ENCODE results near the gene CFHR5.
"Not testable (repeated sequence)": the region's sequence is repeated elsewhere in the genome, so short reads cannot be mapped to it uniquely, and the experiment has no call there.

CFHR5 gene

DNA sequence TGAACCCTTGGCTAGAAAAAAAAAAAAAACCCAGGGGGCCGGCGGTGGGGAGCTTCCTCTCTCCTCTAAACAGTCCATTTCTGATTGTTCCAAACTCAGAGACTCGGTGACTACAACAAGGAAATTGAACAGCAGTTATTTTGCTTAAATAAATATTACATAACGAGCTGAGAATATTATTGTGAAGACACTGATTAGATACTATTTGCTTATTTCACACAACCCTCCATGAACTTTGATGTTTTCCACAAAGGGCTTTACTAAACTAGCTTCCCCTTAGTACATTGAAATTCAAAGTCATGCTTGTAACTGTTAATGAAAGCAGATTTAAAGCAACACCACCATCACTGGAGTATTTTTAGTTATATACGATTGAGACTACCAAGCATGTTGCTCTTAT lies at the start of gene CFHR5:
Gene CFHR5, plus strand, starts transcription at position 279 of the 400 bp plus-strand sequence. Its CDS starts 109 bp downstream, at position 388.
- H3K4me1 ChIP-seq (ENCODE audit: control insufficient read depth in 1 of 2, insufficient read depth in 1 of 2, low read depth in 1 of 2, low read length in 1 of 2): no peaks in the 10 kb centered on the region
- no peaks in the 10 kb centered on the region for H3K9me3 ChIP-seq
- no peak within 1 kb of the TSS for H3K4me3 ChIP-seq (ENCODE audit: low read depth in 1 of 2, low read length in 1 of 2)
- H3K36me3 ChIP-seq: no peaks in the 10 kb centered on the region
- TF ChIP-seq CTCF (IDR thresholded peaks at IDR 0.05): no peak
- H3K27me3 ChIP-seq: no peaks in the 10 kb centered on the region
- H3K27ac ChIP-seq: no peak within 1 kb of the TSS

- not testable (repeated sequence) for H3K4me1 ChIP-seq (ENCODE audit: control insufficient read depth in 1 of 2, insufficient read depth in 1 of 2, low read depth in 1 of 2, low read length in 1 of 2); H3K27ac ChIP-seq; H3K9me3 ChIP-seq; H3K36me3 ChIP-seq; H3K4me3 ChIP-seq (ENCODE audit: low read depth in 1 of 2, low read length in 1 of 2); H3K27me3 ChIP-seq
Observed at GRCh38 chr1:196932853-196933252, 44.5 kb upstream of the CFHR5 start.

DNA sequence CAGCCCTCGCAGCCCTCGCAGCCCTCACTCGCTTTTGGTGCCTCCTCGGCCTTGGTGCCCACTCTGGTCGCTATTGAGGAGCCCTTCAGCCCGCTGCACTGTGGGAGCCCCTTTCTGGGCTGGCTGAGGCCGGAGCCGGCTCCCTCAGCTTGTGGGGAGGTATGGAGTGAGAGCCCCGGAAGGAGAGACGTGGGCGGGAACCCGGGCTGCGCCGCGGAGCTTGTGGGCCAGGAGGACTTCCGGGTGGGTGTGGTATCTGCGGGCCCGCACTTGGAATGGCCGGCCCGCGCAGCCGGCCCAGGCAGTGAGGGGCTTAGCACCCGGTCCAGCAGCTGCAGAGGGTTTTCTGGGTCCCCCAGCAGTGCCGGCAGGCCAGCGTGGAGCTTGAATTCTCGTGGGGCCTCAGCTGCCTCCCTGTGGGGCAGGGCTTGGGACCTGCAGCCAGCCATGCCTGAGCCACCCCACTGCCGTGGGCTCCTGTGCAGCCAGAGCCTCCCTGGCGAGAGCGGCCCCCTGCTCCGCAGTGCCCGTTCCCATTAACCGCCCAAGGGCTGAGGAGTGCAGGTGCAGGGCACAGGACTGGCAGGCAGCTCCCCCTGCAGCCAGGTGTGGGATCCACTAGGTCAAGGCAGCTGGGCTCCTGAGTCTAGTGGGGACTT lies 43.7 kb upstream of the CFHR5 start:
- Histone ChIP-seq H3K27me3 (no peaks in the 10 kb centered on the region), H3K36me3 (no peaks in the 10 kb centered on the region), H3K9me3 (no peaks in the 10 kb centered on the region), H3K27ac (no peak overlapping the region), H3K4me1 (ENCODE audit: control insufficient read depth in 1 of 2, insufficient read depth in 1 of 2, low read depth in 1 of 2, low read length in 1 of 2) (no peaks in the 10 kb centered on the region), H3K4me3 (ENCODE audit: low read depth in 1 of 2, low read length in 1 of 2) (no peak overlapping the region)
- no peak for TF ChIP-seq CTCF (IDR thresholded peaks at IDR 0.05)

- not testable (repeated sequence) for H3K4me3 ChIP-seq (ENCODE audit: low read depth in 1 of 2, low read length in 1 of 2); H3K9me3 ChIP-seq; H3K4me1 ChIP-seq (ENCODE audit: control insufficient read depth in 1 of 2, insufficient read depth in 1 of 2, low read depth in 1 of 2, low read length in 1 of 2); H3K27me3 ChIP-seq; H3K27ac ChIP-seq; H3K36me3 ChIP-seq
Observed at GRCh38 chr1:196941474-196941873, 35.9 kb upstream of the CFHR5 start.

GRCh38 chr1:196943568-196943967 lies 33.8 kb upstream of the CFHR5 start, which contains the start of gene CFHR2:
Gene CFHR2, plus strand, starts transcription at chr1:196943738. Its CDS starts 143 bp downstream, at chr1:196943881.
- not testable (repeated sequence) for H3K4me1 ChIP-seq (ENCODE audit: control insufficient read depth in 1 of 2, insufficient read depth in 1 of 2, low read depth in 1 of 2, low read length in 1 of 2); H3K27ac ChIP-seq; H3K27me3 ChIP-seq; H3K4me3 ChIP-seq (ENCODE audit: low read depth in 1 of 2, low read length in 1 of 2); H3K36me3 ChIP-seq; H3K9me3 ChIP-seq

GRCh38 chr1:196951711-196952394 lies 25.5 kb upstream of the CFHR5 start:
- no peak for TF ChIP-seq CTCF (IDR thresholded peaks at IDR 0.05)
- H3K27me3 ChIP-seq: no peaks in the 10 kb centered on the region
- H3K27ac ChIP-seq: no peak overlapping the region
- no peaks in the 10 kb centered on the region for H3K9me3 ChIP-seq
- no peak overlapping the region for H3K4me3 ChIP-seq (ENCODE audit: low read depth in 1 of 2, low read length in 1 of 2)
- no peaks in the 10 kb centered on the region for H3K36me3 ChIP-seq
- no peaks in the 10 kb centered on the region for H3K4me1 ChIP-seq (ENCODE audit: control insufficient read depth in 1 of 2, insufficient read depth in 1 of 2, low read depth in 1 of 2, low read length in 1 of 2)

DNA sequence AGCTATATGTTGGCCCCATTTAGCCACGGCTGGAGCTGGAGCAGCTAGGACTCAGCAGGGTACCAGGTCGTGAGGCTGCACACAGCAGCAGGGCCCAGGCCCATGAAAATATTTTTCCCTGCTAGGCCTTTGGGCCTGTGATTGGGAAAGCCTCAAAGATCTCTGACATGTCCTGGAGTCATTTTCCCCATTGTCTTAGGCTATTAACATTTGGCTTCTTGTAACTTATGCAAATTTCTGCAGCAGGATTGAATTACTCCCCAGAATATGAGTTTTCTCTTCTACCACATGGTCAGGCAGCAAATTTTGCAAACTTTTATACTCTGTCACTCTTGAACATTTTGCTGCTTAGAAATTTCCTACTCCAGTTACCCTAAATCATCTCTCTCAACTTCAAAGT lies 22.6 kb upstream of the CFHR5 start:
- no peak overlapping the region for H3K27ac ChIP-seq
- TF ChIP-seq CTCF (IDR thresholded peaks at IDR 0.05): no peak
- H3K4me1 ChIP-seq (ENCODE audit: control insufficient read depth in 1 of 2, insufficient read depth in 1 of 2, low read depth in 1 of 2, low read length in 1 of 2): no peaks in the 10 kb centered on the region
- H3K4me3 ChIP-seq (ENCODE audit: low read depth in 1 of 2, low read length in 1 of 2): no peak overlapping the region
- H3K27me3 ChIP-seq: no peaks in the 10 kb centered on the region
- H3K36me3 ChIP-seq: no peaks in the 10 kb centered on the region
- H3K9me3 ChIP-seq: no peaks in the 10 kb centered on the region

All from neutrophil (primary cell).